Measurements from ENCODE around the gene TRPT1. TPM values are rescaled to one million over a fixed set of nuclear protein-coding genes. Genes with fewer than 3 reads are reported as not detected.

The TRPT1 gene
- total RNA-seq = 27.8 TPM
- long read RNA-seq, transcript TRPT1-201 (8 exons, 962 nt) = major isoform, 8 of 50 reads
- long read RNA-seq, partial matches to known transcripts = 8 of 50 reads
- long read RNA-seq, other reads (novel, unspliced or antisense) = 25 of 50 reads

- no peaks in the 10 kb centered on the region for H3K9me3 ChIP-seq
- intact Hi-C loops (cut with DNase I) = no loop called here
- peaks cover 37% of the 10 kb centered on the region for H3K4me1 ChIP-seq
- TF ChIP-seq CTCF (IDR thresholded peaks at IDR 0.05) = no peak
- no peaks in the 10 kb centered on the region for H3K27me3 ChIP-seq (ENCODE audit: low read depth)
- H3K4me3 ChIP-seq = peak within 1 kb of the TSS; percentile 97
- peaks cover 18% of the 10 kb centered on the region for H3K36me3 ChIP-seq
- peak; percentile 90 to 92 for ATAC-seq
- peak; percentile 92 for DNase-seq
- H3K27ac ChIP-seq = peak within 1 kb of the TSS; percentile 96
Observed at GRCh38 chr11:64225608-64226506, at the start of gene TRPT1, which contains the start of gene NUDT22. Gene TRPT1 (minus strand): TSS chr11:64226186. CDS start chr11:64225860, 326 bp downstream. Gene NUDT22 (plus strand): TSS chr11:64226274. CDS start chr11:64226653, 379 bp downstream.

GRCh38 chr11:64275031-64275800 lies 49.2 kb upstream of the TRPT1 start:
- ATAC-seq = no peak
- H3K36me3 ChIP-seq = peaks cover 38% of the 10 kb centered on the region
- peaks cover 14% of the 10 kb centered on the region for H3K4me1 ChIP-seq
- H3K9me3 ChIP-seq = no peaks in the 10 kb centered on the region
- TF ChIP-seq CTCF (IDR thresholded peaks at IDR 0.05) = no peak
- no peak for DNase-seq
- H3K4me3 ChIP-seq = no peak overlapping the region
- H3K27me3 ChIP-seq (ENCODE audit: low read depth) = no peaks in the 10 kb centered on the region
- no peak overlapping the region for H3K27ac ChIP-seq
- intact Hi-C loops (cut with DNase I) = no loop called here

- intact Hi-C loops (cut with DNase I) = no loop called here
Observed at GRCh38 chr11:64269540-64270220, 43.7 kb upstream of the TRPT1 start.

GRCh38 chr11:64268893-64269539 lies 43.0 kb upstream of the TRPT1 start:
- Histone ChIP-seq H3K36me3 (peaks cover 33% of the 10 kb centered on the region), H3K27me3 (ENCODE audit: low read depth) (no peaks in the 10 kb centered on the region), H3K9me3 (no peaks in the 10 kb centered on the region), H3K27ac (peak overlapping the region; percentile 99), H3K4me1 (peaks cover 40% of the 10 kb centered on the region), H3K4me3 (peak overlapping the region; percentile 95)
- peak; percentile 31 to 48 for ATAC-seq
- intact Hi-C loops (cut with DNase I) = no loop called here
- TF ChIP-seq CTCF (IDR thresholded peaks at IDR 0.05) = no peak
- DNase-seq = peak; percentile 84

More at GRCh38 chr11:64269540-64270220, 43.7 kb upstream of the TRPT1 start:
- DNase-seq = peak; percentile 98
- no peaks in the 10 kb centered on the region for H3K9me3 ChIP-seq
- TF ChIP-seq CTCF (IDR thresholded peaks at IDR 0.05) = peak; percentile 19
- peaks cover 40% of the 10 kb centered on the region for H3K4me1 ChIP-seq
- peak overlapping the region; percentile 99 for H3K27ac ChIP-seq
- ATAC-seq = peak; percentile 89 to 94
- peak overlapping the region; percentile 95 for H3K4me3 ChIP-seq
- H3K36me3 ChIP-seq = peaks cover 27% of the 10 kb centered on the region
- no peaks in the 10 kb centered on the region for H3K27me3 ChIP-seq (ENCODE audit: low read depth)

Measured in lower lobe of right lung (tissue), 2 donors.